Skin of body (tissue), 3 donors: ENCODE measurements around the gene ABCC5. TPM values are rescaled to one million over a fixed set of nuclear protein-coding genes. Genes with fewer than 3 reads are reported as not detected.
"Not testable (repeated sequence)": the region's sequence is repeated elsewhere in the genome, so short reads cannot be mapped to it uniquely, and the experiment has no call there.

ENCODE experiments used
- DNase-seq: peaks from one replicate; lab custom pipeline; 2025; lab: John Stamatoyannopoulos, UW
- small RNA-seq: library from RNA; depleted of rRNA; stranded (forward); fragments of <200 nt; gene quantifications from one replicate; pipeline ENCODE3, GENCODE V24; 2014; ENCODE audit warnings: low replicate concordance
- total RNA-seq: library from RNA; depleted of rRNA; stranded (reverse); fragments of >200 nt; gene quantifications from one replicate; pipeline ENCODE4 v1.2.3, GENCODE V29; 2014

Gene ABCC5
- total RNA-seq, 1 donor from 2014 or later, result 26.0 TPM

DNA sequence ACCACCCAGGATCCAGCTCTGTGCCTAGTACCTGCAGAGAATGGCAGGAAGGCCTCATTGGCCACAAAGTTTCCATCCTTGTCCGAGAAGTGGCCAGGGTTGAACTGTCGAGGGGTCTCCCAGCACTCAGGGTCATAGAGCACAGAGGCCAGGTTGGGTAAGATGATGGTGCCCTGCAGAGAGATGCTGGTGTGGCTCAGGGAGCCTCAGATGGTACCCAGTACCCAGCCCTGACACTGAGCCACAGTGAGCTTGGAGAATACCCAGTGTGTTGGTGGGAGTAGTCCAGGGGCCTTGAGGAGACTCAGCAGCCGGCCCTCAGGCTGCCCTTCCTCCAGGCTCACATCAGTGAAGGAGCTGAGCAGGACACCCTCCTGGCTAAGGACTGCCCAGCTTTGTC, 121.5 kb downstream of the ABCC5 start:
- no peak for DNase-seq

- DNase-seq, result no peak
These were observed 121.9 kb downstream of the ABCC5 start for GRCh38 chr3:183895774-183896173.

DNA sequence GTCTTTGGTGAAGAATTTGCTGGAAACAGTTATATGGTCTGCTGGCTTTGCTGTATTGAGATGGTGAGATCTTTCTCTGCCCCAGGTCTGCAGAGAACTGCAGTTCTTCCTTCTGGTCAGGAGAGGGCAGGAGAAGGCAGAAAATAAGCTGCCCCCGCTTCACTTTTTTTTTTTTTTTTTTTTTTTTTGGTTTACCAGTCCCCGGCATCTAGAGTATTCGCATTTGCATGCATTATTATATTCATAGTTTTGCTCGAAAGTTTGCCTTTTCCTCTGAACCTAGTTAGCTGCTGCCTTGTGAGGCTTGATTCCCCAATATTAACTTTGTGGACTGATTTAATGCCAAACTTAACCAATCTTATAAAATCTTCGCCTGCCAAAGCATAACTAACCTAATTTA, 122.4 kb downstream of the ABCC5 start:
- peak; percentile 9 for DNase-seq

DNA sequence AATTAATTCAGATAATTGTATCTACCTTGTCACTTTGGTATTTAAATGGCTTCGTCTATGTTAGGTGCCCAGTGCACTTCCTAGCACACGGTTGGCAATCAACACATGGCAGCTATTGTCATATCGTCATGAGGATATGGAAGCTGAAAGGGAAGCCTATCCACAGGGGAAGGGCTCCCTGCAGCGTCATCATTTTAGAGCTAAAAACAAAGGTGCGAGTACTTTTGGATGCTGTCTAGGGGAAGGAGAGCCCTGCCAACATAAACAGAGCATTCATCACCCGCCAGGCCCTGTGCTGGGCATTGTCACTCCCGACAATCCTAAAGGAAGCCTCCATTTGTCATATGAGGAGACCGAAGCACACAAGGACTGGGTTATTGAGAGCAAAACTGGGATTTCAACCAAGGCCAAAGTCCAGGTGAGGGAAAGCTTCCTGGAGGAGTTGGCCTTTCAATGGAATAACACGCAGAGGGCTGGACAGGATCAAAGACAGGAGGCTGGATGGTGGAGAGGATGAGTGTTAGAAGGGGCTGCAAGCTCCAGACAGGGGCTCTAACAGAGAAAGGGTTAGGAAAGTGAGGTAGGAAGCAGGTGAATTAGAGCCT, 125.0 kb downstream of the ABCC5 start:
- DNase-seq, result no peak

GRCh38 chr3:183885766-183886165, 131.9 kb downstream of the ABCC5 start:
- DNase-seq, result no peak

DNA sequence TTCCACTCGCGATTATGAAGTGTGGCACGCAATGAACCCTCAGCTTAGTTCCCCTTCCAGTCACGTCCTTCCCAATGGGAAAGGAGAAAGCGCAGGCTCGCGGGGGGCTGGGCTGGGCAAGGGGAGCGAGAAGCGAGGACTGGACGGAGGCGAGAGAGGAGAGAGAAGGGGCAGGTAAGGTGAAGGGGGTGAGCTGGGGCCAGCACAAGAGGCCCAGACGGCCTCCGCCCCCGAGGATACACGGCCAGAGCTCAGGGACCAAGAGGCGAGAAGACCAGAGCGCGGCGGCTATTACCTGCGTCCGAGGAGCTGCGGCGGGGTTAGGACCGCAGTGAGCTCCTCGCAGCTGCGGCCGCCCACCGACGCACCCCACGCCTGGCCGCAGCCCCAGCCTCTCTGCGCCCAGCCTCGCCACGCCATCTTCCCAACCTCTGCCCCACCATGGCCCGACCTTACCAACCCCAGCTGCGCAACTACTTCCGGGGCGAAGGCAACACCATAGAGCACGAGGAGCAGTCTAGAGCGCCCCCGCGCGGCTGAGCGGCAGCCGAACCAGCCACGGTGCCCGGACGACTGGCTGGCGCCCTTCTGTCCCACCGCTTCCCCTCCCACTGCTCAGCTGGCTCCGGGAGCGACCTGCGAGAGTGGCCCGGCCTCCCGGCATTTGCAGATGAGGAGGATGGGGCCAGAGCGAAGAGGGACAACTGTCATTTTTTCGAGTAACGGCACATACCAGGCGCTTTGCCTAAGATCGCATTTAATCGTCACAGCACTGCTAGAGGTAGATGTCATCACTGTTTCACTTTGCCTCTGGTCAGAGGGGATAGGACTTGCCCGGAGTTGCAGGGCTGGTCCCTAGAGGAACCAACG, 133.0 kb downstream of the ABCC5 start, which contains the start of gene PARL:
TSS of gene PARL (minus strand) at position 454 of the 870 bp plus-strand sequence. CDS start at position 420, 34 bp downstream.
- peak; percentile 81 for DNase-seq

- no peak for DNase-seq
These were observed 133.6 kb downstream of the ABCC5 start for GRCh38 chr3:183884097-183884426.

GRCh38 chr3:183883291-183884096, 134.2 kb downstream of the ABCC5 start:
- no peak for DNase-seq

- no peak for DNase-seq
These were observed 137.6 kb downstream of the ABCC5 start for GRCh38 chr3:183880121-183880520.

DNA sequence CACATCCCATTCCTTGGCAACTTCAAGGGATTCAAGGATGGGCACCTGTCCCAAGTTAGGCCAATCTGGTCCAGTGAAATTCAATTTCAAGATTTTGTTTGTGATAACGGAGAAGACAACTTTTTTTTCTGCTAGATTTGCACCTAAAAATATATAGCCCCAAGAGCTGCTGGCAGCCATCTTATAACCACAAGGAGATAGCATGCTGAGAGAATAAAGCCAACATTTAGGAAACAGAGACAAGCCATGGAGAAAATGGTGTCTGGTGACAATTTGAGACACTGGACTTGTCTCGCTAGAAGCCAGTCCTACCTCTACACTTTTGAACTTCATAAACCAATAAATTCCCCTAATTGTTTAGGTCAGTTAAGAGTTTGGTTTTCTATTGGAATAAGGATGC, 138.4 kb downstream of the ABCC5 start:
- no peak for DNase-seq

DNA sequence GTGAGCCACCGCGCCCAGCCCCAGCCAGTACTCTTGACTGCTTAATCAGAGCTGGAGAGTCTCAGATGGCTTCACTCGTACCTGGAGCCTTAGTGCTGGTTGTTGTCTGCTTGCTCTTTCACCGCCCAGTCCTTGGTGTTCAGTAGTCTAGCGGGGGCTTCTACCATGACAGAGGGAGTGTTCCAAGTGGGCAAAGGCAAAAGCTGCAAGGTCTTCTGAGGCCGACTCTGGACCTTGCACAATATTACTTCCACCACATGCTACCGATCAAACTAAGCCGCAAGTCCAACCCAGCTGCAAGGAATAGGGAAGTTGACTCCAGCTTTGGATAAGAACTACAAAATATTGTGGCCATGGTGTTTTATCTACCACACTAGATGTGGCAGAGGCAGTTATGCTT, 139.6 kb downstream of the ABCC5 start:
- no peak for DNase-seq

- not testable (repeated sequence) for DNase-seq
These were observed 140.5 kb downstream of the ABCC5 start for GRCh38 chr3:183877227-183877626.

DNA sequence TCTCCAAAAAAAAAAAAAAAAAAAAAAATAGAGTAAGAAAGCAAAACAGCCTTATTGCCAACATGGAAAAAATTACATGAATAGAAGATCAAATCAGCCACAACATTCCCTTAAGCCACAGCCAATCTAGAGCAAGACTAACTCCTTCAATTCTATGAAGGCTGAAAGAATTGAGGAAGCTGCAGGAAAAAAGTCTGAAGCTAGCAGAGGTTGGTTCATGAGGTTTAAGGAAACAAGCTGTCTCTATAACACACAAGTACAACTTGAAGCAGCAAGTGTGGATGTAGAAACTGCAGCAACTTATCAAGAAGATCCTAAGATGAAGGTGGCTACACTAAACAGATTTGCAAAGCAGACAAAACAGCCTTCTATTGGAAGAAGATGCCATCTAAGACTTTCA, 142.3 kb downstream of the ABCC5 start:
- DNase-seq, result no peak

DNA sequence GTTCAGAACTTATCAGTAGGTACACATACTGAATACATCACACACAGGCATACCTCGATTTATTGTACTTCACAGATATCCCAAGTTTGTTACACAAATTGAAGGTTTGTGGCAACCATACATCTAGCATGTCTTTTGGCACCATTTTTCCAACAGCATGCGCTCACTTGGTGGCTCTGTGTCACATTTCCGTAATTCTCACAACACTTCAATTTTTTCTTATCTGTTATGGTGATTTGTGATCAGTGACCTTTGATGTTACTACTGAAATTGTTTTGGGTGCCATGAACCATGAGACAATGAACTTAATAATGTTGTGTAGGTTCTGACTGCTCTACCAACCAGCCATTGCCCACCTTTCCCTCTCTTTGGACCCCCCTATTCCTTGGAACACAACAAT, 143.8 kb downstream of the ABCC5 start:
- DNase-seq, result no peak

DNA sequence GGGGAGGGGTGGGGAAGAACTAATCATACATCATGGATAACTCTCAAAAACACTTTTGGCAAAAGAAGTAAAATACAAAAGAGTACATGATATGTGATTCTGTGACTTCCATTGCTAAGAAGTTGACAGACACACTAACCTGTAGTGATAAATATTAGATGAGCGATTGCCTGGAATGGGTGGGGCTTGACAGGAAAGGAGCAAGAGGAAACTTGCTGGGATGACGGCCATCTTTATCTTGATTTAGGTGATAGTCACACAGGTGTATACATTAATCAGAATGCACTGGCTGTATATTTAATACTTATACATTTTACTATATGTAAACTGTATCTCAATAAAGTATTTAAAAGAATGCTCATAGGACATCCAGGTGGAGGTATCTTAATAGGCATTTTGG, 146.1 kb downstream of the ABCC5 start:
- DNase-seq, result no peak

GRCh38 chr3:183870563-183870962, 147.1 kb downstream of the ABCC5 start:
- DNase-seq, result no peak

Small RNAs within 50 kb of the gene (small RNA-seq; reads per million reads assigned to genes)
- gene MIR4448, result not detected

Other genes starting within 250 kb of the ABCC5 start
- 1.2 TPM for gene MAP6D1, start 192.3 kb downstream of the ABCC5 start, total RNA-seq
- gene PARL, start 133.0 kb downstream of the ABCC5 start, total RNA-seq, result 30.9 TPM
- not detected for gene HTR3D, start 13.9 kb upstream of the ABCC5 start, total RNA-seq
- not detected for gene HTR3C, start 35.2 kb upstream of the ABCC5 start, total RNA-seq
- gene HTR3E, start 79.2 kb upstream of the ABCC5 start, total RNA-seq, result not detected
- 28.7 TPM for gene EIF2B5, start 117.5 kb upstream of the ABCC5 start, total RNA-seq
- 23.9 TPM for gene DVL3, start 137.5 kb upstream of the ABCC5 start, total RNA-seq
- gene AP2M1, start 157.0 kb upstream of the ABCC5 start, total RNA-seq, result 135 TPM
- 46.3 TPM for gene ABCF3, start 168.3 kb upstream of the ABCC5 start, total RNA-seq
- 0.10 TPM for gene VWA5B2, start 211.7 kb upstream of the ABCC5 start, total RNA-seq
- gene ALG3, start 231.1 kb upstream of the ABCC5 start, total RNA-seq, result 13.8 TPM
- 1.7 TPM for gene EEF1AKMT4, start 231.8 kb upstream of the ABCC5 start, total RNA-seq
- gene CAMK2N2, start 243.7 kb upstream of the ABCC5 start, total RNA-seq, result not detected